Cerebellar nuclear complex (tissue), 1 donor: ENCODE results near the gene RABGAP1L.
"Not testable (repeated sequence)": the region's sequence is repeated elsewhere in the genome, so short reads cannot be mapped to it uniquely, and the experiment has no call there.

ENCODE experiments used
- DNase-seq, 2 experiments: peaks; one replicate each; lab custom pipeline; 2025; lab: John Stamatoyannopoulos, UW

Gene RABGAP1L

DNA sequence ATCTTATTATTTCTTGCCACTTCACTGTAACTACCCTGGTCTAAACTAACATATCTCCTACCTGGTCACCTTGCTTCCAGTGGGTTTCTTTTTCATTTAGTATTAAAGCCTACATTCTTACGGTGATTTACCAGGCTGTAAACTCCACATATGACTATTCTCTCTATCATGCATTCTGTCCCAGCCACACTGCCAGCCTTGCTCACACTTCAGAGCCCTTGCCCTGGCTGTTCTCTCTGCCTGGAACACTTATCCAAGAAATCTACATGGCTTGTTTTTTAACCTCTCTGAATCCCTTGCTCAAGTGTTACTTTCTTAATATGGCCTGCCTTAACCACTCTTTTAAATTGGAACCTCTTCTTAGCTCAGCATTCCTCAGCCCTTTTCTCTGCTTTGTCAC lies 501.2 kb downstream of the RABGAP1L start:
- no peak for DNase-seq

DNA sequence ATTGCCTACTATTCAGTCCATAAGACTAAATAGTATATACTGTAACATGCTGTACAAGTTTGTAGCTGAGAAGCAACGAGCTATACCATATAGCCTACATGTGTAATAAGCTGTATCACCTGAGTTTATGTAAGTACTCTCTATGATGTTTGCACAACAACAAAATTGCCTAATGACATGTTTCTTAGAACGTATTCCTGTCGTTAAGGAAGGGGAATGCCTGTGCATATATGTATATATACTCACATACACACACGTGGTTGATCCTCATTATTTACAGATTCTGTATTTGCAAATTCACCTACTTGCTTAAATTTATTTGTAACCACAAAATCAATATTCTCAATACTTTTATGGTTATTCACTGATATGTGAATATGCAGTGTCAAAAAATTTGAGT lies 504.0 kb downstream of the RABGAP1L start:
- DNase-seq = no peak

GRCh38 chr1:174666248-174666647 lies 506.9 kb downstream of the RABGAP1L start:
- no peak for DNase-seq

DNA sequence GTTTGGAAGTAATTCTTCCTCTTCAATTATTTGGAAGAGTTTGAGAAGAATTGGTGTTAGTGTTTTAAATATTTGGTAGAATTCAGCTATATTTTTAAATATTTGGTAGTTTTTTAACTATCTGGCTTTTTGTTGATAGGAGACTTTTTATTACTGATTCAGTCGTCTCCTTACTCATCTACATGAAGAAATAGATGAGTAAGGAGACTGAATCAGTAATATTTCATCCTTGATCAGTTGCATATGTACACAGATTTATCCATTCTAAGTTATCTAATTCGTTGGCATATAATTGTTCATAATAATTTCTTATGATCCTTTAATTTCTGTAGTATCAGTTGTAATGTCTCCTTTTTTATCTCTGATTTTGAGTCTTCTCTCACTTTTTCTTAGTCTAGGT lies 512.5 kb downstream of the RABGAP1L start:
- DNase-seq = no peak

GRCh38 chr1:174676856-174677255 lies 517.5 kb downstream of the RABGAP1L start:
- DNase-seq = peak in 1 of 2 experiments; percentile 45

DNA sequence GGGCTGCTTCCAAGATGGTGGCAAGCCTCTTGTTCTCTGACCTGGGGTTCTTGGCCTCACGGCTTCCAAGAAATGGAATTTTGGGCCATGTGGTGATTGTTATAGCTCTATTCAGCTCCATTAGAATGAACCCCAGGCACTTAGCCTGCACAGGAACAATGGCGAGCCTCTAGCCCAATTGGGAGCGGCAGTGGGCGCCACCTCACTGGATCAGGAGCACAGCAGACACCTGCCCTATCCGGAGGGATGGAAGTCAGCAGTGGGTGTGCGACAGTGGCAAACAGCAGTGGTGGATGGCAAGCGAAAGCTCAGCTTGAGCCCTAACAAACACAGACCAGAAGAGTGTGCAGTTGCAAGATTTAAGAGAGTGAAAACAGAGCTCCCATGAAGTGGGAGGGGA lies 519.3 kb downstream of the RABGAP1L start:
- no peak for DNase-seq

DNA sequence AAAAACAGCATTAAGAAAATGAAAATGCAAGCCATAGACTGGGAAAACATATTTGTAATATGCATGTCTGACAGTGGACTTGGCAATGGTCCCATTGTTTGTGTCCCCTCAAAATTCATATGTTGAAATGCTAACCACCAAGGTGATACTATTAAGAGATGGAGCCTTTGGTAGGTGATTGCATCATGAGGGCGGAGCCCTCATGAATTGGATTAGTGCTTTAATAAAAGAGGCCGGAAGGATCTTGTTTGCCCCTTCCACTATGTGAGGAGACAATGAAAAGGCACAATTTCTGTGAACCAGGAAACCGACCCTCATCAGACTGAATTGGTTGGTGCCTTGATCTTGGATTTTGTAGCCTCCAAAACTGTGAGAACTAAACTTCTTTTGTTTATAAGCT lies 520.8 kb downstream of the RABGAP1L start:
- DNase-seq = no peak

DNA sequence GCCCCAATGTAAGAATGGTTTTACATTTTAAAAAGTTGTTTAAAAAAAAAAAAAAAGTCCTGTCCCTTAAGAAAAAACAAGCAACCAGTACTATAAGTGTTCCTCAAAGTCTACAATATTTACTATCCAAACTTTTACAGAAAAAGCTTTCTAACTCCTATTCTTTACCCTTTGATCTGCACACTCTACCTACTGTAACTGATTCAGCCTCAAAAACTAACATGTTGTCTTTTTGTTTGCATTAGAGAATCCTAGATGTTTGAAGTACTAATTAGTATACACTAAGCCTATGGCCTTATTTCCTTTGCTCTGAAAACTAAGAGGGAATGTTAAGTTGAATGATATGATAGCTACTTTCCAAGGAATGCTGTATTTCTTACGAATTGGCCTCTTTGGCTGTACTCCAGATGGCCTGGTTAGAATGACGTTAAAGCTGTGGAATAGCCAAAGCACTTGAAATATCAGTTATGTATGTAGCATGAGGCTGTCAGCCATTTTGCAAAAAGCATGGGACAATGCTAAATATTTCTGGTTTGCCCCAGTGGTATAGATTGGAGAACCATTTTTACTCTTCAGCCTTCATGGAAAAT lies 523.2 kb downstream of the RABGAP1L start:
- no peak for DNase-seq

DNA sequence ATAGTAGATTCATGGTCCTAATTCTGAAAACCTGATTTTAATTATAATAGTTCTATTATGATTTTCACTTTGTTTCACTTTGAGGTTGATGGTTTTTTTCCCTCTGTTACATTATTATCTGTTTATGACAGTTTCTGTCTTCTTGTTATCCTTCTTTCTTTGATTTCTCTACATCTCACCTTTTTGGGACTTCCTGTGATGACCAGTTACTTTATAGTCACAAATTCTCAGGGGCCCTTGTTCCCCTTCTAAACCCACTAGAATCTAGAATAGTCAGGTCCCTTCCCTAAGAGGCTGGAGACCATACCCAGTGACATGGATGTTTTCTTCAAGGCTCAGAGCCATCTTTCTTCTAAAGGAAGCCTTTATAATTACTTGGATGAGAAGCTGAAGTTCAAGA lies 526.9 kb downstream of the RABGAP1L start:
- DNase-seq = no peak

DNA sequence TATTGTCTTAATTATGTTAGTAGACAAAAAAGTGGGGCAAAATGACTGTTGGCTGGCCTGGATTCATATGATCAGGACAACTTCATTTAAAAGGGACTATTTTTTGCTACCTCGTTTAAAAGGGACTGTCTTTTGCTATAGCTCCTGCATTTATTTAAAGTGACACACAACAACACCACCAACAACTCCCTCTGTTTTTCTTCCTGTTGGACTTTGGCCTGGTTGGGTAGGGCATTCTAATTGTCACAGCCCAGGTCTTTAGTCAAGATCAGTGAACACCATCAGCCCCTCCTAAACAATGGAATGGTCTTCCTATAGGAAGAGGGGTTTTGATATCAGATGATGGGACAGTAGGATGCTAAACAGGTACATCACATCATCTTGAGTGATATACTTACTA lies 530.2 kb downstream of the RABGAP1L start:
- no peak for DNase-seq

DNA sequence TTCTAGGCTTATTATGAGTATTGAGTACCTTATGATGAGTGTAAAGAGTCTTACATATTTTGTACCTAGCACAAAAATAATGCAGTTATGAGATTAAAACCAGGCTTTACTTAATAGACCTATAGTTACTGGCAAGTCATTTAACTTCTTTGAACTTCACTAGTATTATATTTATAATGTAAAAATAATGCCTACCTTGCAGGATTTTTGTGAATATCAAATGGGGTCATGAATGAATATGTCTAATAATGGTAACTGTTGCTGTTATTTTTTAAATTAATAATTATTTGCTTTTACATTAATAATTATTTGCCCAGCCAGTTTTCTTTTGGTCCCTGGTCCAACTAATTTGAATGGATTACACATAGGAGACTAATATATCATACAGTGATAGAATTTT lies 530.9 kb downstream of the RABGAP1L start:
- no peak for DNase-seq

DNA sequence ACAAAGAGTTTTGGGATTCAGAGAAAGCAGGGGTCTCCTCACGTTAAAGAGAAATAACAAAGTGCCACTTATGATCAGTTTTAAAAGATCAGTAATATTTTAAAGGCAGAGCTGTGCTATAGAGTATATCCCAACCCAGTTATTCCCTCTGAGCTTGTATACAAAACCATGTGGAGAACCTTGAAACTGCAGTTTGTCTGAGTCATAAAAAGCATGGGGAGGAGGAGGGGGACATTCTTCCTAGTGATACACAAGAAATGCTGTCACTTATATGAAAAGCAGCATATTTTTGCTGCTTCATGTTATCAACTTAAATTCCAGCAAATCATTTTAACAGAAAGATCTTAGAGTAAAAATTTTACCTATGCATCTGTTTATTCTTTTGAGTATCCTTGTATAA lies 533.0 kb downstream of the RABGAP1L start:
- no peak for DNase-seq

DNA sequence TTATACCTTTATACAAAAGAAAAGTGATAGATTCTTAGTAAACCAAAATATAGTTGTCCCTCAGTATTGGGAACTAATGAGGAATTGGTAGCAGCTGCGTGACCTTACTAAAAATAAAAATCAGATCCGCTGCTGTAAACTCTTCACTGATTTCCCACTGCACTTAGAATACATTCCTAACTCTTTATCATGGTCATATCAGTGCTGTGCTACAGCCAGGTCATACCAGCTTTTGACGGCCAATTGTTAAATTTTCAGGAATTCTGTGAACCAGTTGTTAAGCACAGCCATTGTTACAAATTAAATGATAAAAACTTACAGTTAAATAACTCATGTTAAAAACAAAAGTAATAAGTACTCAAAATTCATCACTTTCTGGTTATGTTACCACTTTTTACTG lies 533.8 kb downstream of the RABGAP1L start:
- DNase-seq = no peak

- DNase-seq = not testable (repeated sequence)
Measured at GRCh38 chr1:174693539-174693938, 534.2 kb downstream of the RABGAP1L start.

- no peak for DNase-seq
Measured at GRCh38 chr1:174696026-174696821, 536.9 kb downstream of the RABGAP1L start.

DNA sequence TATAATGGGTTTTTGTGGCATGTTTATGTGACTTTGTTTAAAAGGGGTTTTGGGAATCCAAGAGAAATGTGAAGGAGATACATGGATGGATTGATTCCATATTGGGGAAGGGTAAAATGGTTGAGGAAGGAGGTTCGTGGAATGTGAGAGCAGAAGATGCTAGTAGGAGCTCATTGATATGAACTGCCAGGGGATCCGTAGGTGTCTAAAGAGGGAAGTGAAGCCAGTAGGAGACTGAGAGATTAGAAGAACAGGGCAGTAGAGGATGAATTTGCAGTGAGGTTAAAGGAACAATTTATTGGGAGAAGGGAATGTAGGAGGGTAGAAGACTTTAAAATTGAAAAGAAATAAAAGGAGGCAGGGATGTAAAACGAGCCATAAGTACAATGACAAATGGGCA lies 541.0 kb downstream of the RABGAP1L start:
- no peak for DNase-seq

GRCh38 chr1:174700775-174701174 lies 541.5 kb downstream of the RABGAP1L start:
- no peak for DNase-seq

DNA sequence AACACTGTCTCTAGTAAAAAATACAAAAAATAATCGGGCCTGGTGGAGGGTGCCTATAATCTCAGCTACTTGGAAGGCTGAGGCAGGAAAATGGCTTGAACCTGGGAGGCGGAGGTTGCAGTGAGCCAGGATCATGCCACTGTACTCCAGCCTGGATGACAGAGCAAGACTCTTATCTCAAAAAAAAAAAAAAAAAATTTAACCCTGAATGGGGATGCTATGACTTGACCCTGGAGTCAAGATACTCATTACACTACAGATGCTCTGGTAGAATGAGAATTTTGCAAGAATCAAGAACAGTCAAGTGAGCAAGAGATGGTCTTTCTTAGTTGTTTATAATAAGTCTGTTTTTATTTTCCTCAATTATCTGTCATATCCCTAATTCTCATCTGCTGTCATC lies 542.2 kb downstream of the RABGAP1L start:
- DNase-seq = no peak

- no peak for DNase-seq
Measured at GRCh38 chr1:174702011-174702410, 542.7 kb downstream of the RABGAP1L start.

- no peak for DNase-seq
Measured at GRCh38 chr1:174703309-174703708, 544.0 kb downstream of the RABGAP1L start.

DNA sequence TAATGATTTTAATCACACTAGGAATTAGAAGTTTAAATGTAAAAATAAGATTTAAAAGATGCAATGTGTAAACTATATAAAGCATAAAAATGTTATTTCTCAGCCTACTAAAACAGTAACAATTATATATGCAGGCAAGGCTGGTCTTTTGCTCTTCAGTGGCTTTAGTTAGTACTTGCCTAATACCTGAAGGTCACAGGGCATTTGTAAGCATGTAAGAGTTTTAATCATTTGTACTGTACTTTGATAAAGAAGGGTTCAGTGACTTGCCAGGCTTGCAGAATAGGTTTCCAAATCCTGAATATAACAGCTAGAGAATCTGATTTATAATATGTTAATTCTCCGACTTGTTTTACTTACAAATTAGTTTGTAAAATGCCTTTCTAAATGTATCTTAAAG lies 545.0 kb downstream of the RABGAP1L start:
- DNase-seq = no peak

DNA sequence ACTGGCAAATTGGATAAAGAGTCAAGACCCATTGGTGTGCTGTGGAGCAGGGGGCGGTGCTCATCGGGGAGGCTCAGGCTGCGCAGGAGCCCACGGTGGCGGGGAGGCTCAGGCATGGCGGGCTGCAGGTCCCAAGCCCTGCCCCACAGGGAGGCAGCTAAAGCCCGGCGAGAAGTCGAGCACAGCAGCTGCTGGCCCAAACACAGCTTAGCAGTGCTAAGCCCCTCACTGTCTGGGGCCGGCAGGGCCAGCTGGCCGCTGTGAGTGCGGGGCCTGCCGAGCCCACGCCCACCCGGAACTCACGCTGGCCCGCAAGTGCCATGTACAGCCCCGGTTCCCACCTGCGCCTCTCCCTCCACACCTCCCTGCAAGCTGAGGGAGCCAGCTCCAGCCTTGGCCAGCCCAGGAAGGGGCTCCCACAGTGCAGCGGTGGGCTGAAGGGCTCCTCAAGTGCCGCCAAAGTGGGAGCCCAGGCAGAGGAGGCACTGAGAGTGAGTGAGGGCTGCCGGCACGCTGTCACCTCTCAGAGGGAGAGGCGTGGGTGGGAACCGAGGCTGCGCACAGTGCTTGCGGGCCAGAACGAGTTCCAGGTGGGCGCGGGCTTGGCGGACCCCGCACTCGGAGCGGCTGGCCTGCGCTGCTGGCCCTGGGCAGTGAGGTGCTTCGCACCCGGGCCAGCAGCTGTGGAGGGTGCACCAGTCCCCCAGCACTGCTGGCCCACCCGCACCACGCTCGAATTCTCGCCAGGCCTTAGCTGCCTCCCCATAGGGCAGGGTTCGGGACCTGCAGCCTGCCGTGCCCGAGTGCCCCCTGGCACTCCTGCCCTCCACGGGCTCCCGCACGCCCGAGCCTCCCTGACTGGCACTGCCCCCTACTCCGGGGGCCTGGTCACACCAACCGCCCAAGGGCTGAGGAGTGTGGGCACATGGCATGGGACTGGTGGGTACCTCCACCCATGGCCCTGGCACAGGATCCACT lies 551.8 kb downstream of the RABGAP1L start:
- DNase-seq = no peak

DNA sequence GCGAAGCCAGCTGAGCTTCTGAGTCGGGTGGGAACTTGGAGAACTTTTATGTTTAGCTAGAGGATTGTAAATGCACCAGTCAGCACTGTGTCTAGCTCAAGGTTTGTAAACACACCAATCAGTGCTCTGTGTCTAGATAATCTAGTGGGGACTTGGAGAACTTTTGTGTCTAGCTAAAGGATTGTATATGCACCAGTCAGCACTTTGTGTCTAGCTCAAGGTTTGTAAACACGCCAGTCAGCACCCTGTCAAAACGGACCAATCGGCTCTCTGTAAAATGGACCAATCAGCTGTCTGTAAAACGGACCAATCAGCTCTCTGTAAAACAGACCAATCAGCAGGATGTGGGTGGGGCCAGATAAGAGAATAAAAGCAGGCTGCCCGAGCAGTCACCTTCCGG lies 552.5 kb downstream of the RABGAP1L start:
- DNase-seq = not testable (repeated sequence)
